Effector CD4-positive, alpha-beta T cell (primary cell): Measurements from ENCODE around the gene PAQR8.

Experiments used
- DNase-seq: peaks from one replicate; pipeline ENCODE4 v3.0.0-alpha.2; 2020

The PAQR8 gene

GRCh38 chr6:52351879-52352238 is 10.1 kb upstream of the PAQR8 start:
- no peak for DNase-seq

GRCh38 chr6:52352239-52353018 is 9.5 kb upstream of the PAQR8 start:
- no peak for DNase-seq

- DNase-seq = no peak
These were observed 5.9 kb upstream of the PAQR8 start for GRCh38 chr6:52356017-52356416.

GRCh38 chr6:52359403-52359802 is 2.5 kb upstream of the PAQR8 start:
- no peak for DNase-seq

GRCh38 chr6:52360028-52360427 is 1.9 kb upstream of the PAQR8 start:
- DNase-seq = no peak

GRCh38 chr6:52360601-52361413 is 1.1 kb upstream of the PAQR8 start:
- no peak for DNase-seq

GRCh38 chr6:52361414-52361944 is 472 bp upstream of the PAQR8 start:
- DNase-seq = peak; percentile 12

GRCh38 chr6:52362443-52363227 is 684 bp downstream of the PAQR8 start:
- DNase-seq = peak; percentile 31

- no peak for DNase-seq
These were observed 1.4 kb downstream of the PAQR8 start for GRCh38 chr6:52363228-52363867.

- DNase-seq = no peak
These were observed 2.7 kb downstream of the PAQR8 start for GRCh38 chr6:52364480-52365166.

- DNase-seq = no peak
These were observed 3.4 kb downstream of the PAQR8 start for GRCh38 chr6:52365317-52365716.

- DNase-seq = no peak
These were observed 4.1 kb downstream of the PAQR8 start for GRCh38 chr6:52365866-52366540.

GRCh38 chr6:52368002-52368401 is 6.1 kb downstream of the PAQR8 start:
- no peak for DNase-seq

- no peak for DNase-seq
These were observed 7.3 kb downstream of the PAQR8 start for GRCh38 chr6:52369234-52369633.

- DNase-seq = no peak
These were observed 9.8 kb downstream of the PAQR8 start for GRCh38 chr6:52371656-52372191.

GRCh38 chr6:52373151-52373690 is 11.3 kb downstream of the PAQR8 start:
- no peak for DNase-seq

- no peak for DNase-seq
These were observed 12.3 kb downstream of the PAQR8 start for GRCh38 chr6:52374247-52374646.

- no peak for DNase-seq
These were observed 14.0 kb downstream of the PAQR8 start for GRCh38 chr6:52375780-52376556.

GRCh38 chr6:52376763-52377162 is 14.8 kb downstream of the PAQR8 start:
- DNase-seq = no peak
